Measurements from ENCODE around the gene CHGA.

The CHGA gene

DNA sequence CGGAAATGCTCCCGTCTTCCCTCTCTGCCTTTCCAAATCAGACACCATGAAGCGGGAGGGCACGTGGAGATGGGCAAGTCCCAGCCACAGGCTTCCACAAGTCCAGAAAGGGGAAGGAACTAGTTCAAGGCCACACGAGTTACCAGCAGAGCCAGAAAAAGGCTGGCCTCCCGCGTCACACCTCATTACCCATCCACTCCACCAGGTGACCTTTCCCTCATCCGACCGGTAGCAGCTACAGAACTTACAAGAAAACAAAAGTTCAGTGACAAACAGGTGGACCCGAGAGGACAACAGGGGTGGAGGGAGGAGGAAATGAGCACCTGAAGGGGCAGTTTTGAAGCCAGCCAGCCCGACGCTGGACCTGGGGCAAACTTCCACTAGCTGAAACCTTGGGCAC is 46.9 kb downstream of the CHGA start:
- no peak for FAIRE-seq
- no peak for TF ChIP-seq POLR2A (IDR thresholded peaks at IDR 0.05; ENCODE audit: low read depth, low read length)
- TF ChIP-seq POLR2AphosphoS5 (IDR thresholded peaks at IDR 0.05; ENCODE audit: low read depth, low read length), result no peak
- TF ChIP-seq TAF1 (IDR thresholded peaks at IDR 0.05; ENCODE audit: low read depth, low read length), result no peak
- no peak for TF ChIP-seq PAX5 (IDR thresholded peaks at IDR 0.05; ENCODE audit: insufficient read depth, low read length, severe bottlenecking)
- no peak for TF ChIP-seq POU2F2 (IDR thresholded peaks at IDR 0.05; ENCODE audit: low read depth, low read length)
- no peak for TF ChIP-seq SPI1 (IDR thresholded peaks at IDR 0.05; ENCODE audit: low read depth, low read length)
- DNase-seq (ENCODE audit: insufficient read length, low spot score), result no peak

- DNase-seq (ENCODE audit: insufficient read length, low spot score) (no peak), FAIRE-seq (no peak)
- TF ChIP-seq POU2F2 (IDR thresholded peaks at IDR 0.05; ENCODE audit: low read depth, low read length) (no peak), POLR2A (IDR thresholded peaks at IDR 0.05; ENCODE audit: low read depth, low read length) (no peak), TAF1 (IDR thresholded peaks at IDR 0.05; ENCODE audit: low read depth, low read length) (no peak), SPI1 (IDR thresholded peaks at IDR 0.05; ENCODE audit: low read depth, low read length) (no peak), POLR2AphosphoS5 (IDR thresholded peaks at IDR 0.05; ENCODE audit: low read depth, low read length) (no peak), PAX5 (IDR thresholded peaks at IDR 0.05; ENCODE audit: insufficient read depth, low read length, severe bottlenecking) (no peak)
Measured at GRCh38 chr14:92970271-92970670, 47.3 kb downstream of the CHGA start.

DNA sequence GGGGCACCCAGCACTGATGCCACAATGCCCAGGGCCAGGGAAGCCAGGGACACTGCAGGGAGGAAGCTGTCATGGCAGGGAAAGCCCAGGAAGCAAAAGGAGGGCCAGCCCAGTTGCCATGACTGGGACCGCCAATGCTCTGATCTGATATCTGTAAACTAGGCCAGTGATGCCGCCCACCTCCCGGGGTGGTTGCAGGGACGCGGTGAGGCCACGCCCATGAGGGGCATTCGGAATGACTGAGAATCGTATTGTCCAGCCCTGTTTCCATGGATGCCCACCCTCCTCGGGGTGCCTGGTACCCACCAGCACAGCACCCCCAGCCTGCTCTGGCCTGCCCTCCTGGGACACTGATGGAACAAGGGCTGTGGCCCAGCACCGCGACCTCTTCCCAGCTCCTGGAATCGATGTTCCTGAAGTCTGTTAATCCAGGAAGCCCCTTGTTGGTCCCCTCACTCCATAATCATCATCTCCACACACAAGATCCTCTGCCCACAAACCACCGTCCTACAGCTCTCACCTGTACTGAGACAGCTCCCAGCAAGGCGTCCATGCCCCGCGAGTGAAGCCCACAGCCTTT is 48.7 kb downstream of the CHGA start:
- DNase-seq (ENCODE audit: insufficient read length, low spot score) (no peak), FAIRE-seq (no peak)
- TF ChIP-seq TAF1 (IDR thresholded peaks at IDR 0.05; ENCODE audit: low read depth, low read length) (no peak), POLR2A (IDR thresholded peaks at IDR 0.05; ENCODE audit: low read depth, low read length) (no peak)

DNA sequence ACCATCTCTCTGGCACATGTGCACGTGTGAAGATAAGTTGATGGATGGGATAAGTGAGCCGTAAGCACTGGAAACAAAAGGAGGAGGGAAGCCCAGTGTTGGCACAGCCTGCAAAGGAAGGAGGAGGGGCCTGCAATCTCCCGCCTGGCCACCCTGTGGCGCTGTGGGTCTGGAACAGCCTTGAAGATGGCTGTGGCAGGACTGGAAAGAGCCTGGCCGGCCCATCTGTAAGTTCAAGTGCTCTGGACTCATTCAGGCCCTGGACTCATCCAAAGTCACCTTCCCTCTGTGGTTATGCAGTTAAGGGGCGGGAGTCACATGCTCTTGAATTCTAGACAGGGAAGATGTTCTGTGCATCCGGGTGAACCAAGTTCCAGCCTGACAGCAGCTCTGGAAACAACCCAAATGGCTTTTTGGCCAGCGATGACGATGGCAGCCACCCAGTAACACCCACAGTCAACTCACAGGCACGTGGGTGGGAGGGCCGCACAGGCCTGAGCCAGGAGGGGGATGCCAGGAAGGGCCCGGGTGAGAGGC is 50.4 kb downstream of the CHGA start:
- TF ChIP-seq SPI1 (IDR thresholded peaks at IDR 0.05; ENCODE audit: low read depth, low read length) (no peak), POLR2AphosphoS5 (IDR thresholded peaks at IDR 0.05; ENCODE audit: low read depth, low read length) (no peak), PAX5 (IDR thresholded peaks at IDR 0.05; ENCODE audit: insufficient read depth, low read length, severe bottlenecking) (no peak), TAF1 (IDR thresholded peaks at IDR 0.05; ENCODE audit: low read depth, low read length) (no peak), POU2F2 (IDR thresholded peaks at IDR 0.05; ENCODE audit: low read depth, low read length) (no peak), POLR2A (IDR thresholded peaks at IDR 0.05; ENCODE audit: low read depth, low read length) (no peak)
- no peak for DNase-seq (ENCODE audit: insufficient read length, low spot score)
- no peak for FAIRE-seq

DNA sequence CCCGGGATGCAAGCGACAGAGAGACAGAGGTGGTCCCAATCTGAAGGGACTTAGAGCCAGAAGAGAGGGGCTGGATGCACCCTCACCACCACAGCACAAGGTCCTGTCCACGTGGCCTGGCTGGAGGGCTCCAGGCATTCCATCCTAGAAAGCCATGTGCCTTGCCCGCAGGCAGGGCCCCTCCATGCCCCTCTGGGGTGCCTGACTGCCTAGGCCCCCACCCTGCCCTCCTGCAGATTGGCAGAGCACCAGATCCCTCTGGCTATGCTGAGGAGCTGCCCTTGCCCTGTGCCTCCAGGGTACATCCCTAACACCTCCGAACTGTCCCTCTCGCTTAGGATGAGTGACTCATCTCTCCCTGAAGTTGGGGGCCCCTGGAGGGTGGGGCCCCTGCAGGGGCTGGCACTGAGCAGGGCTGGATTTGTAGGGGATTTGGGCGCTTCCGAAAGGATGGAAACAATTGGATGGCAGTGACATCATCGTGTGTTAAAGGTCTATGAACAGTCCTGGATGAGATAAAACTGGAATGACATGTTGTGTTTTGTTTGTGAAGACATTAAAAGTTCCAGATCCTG is 50.9 kb downstream of the CHGA start:
- no peak for FAIRE-seq
- TF ChIP-seq TAF1 (IDR thresholded peaks at IDR 0.05; ENCODE audit: low read depth, low read length), result no peak
- no peak for TF ChIP-seq SPI1 (IDR thresholded peaks at IDR 0.05; ENCODE audit: low read depth, low read length)
- no peak for TF ChIP-seq POU2F2 (IDR thresholded peaks at IDR 0.05; ENCODE audit: low read depth, low read length)
- TF ChIP-seq POLR2A (IDR thresholded peaks at IDR 0.05; ENCODE audit: low read depth, low read length), result no peak
- TF ChIP-seq POLR2AphosphoS5 (IDR thresholded peaks at IDR 0.05; ENCODE audit: low read depth, low read length), result no peak
- TF ChIP-seq PAX5 (IDR thresholded peaks at IDR 0.05; ENCODE audit: insufficient read depth, low read length, severe bottlenecking), result no peak
- no peak for DNase-seq (ENCODE audit: insufficient read length, low spot score)

DNA sequence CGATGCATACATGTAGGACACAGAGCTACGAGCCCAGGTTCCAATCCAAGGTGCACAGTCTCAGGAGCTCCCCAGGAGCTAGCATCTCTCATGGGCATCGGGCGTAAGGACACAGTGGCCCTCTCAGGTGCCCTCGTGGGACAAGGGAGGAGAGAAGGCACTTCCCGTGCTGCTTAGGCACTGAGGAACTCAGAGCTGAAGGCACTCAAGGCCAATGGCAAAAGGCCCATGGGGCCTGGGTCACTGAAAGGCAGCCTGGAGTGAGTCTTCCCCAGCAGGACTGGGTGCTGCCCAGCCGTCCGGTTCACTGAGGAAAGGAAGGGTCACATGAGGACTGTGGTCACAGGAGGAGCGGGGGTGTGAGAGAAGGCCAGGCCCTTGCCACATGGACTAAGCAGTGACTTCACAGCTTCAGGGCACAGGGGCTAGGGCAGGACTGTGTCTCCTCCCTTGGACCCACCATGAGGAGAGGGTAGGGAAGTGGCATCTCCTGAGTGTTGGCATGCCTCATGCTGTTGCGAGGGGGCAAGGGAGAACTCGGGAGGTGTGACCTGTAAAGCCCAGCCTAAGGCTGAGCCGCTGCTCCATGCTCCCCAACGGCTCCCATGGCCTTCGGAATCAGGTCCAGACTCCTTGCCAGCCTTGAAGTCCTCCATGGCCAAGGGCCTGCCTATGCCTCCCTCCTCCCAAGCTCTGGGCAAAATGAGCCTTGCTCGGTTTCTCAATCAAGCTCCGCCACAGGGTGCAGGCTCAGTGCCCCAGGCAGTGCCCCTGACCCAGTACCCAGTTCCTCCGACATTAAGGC is 51.8 kb downstream of the CHGA start:
- DNase-seq (ENCODE audit: insufficient read length, low spot score) (no peak), FAIRE-seq (no peak)
- TF ChIP-seq SPI1 (IDR thresholded peaks at IDR 0.05; ENCODE audit: low read depth, low read length) (no peak), PAX5 (IDR thresholded peaks at IDR 0.05; ENCODE audit: insufficient read depth, low read length, severe bottlenecking) (no peak), TAF1 (IDR thresholded peaks at IDR 0.05; ENCODE audit: low read depth, low read length) (no peak), POLR2A (IDR thresholded peaks at IDR 0.05; ENCODE audit: low read depth, low read length) (no peak), POLR2AphosphoS5 (IDR thresholded peaks at IDR 0.05; ENCODE audit: low read depth, low read length) (no peak), POU2F2 (IDR thresholded peaks at IDR 0.05; ENCODE audit: low read depth, low read length) (no peak)

DNA sequence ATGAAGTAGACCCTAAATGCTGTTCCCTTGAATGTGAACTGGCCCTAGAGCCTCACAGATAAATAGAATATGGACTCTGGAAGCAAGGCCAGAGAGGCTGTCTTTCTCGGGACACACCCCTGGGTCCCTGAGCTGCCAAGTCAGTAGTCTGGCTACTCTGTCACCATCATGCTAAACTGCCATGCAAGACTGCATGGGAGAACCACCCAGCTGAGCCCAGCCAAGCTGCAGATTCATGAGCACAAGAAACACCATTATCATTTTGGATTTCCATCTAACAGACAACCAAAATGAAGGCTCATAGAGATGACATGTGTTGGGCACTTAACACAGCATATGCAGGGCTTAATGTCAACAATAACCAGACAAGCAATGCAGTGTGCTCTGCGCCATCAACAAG is 53.3 kb downstream of the CHGA start:
- DNase-seq (ENCODE audit: insufficient read length, low spot score), result no peak
- TF ChIP-seq POU2F2 (IDR thresholded peaks at IDR 0.05; ENCODE audit: low read depth, low read length), result no peak
- no peak for TF ChIP-seq SPI1 (IDR thresholded peaks at IDR 0.05; ENCODE audit: low read depth, low read length)
- no peak for TF ChIP-seq POLR2A (IDR thresholded peaks at IDR 0.05; ENCODE audit: low read depth, low read length)
- TF ChIP-seq PAX5 (IDR thresholded peaks at IDR 0.05; ENCODE audit: insufficient read depth, low read length, severe bottlenecking), result no peak
- no peak for TF ChIP-seq TAF1 (IDR thresholded peaks at IDR 0.05; ENCODE audit: low read depth, low read length)
- TF ChIP-seq POLR2AphosphoS5 (IDR thresholded peaks at IDR 0.05; ENCODE audit: low read depth, low read length), result no peak
- no peak for FAIRE-seq

GRCh38 chr14:92978229-92979021 is 55.5 kb downstream of the CHGA start:
- TF ChIP-seq POLR2A (IDR thresholded peaks at IDR 0.05; ENCODE audit: low read depth, low read length) (no peak), SPI1 (IDR thresholded peaks at IDR 0.05; ENCODE audit: low read depth, low read length) (no peak), PAX5 (IDR thresholded peaks at IDR 0.05; ENCODE audit: insufficient read depth, low read length, severe bottlenecking) (no peak), POLR2AphosphoS5 (IDR thresholded peaks at IDR 0.05; ENCODE audit: low read depth, low read length) (no peak), POU2F2 (IDR thresholded peaks at IDR 0.05; ENCODE audit: low read depth, low read length) (no peak), TAF1 (IDR thresholded peaks at IDR 0.05; ENCODE audit: low read depth, low read length) (no peak)
- DNase-seq (ENCODE audit: insufficient read length, low spot score) (no peak), FAIRE-seq (no peak)

GRCh38 chr14:92980866-92981265 is 57.9 kb downstream of the CHGA start:
- DNase-seq (ENCODE audit: insufficient read length, low spot score) (no peak), FAIRE-seq (no peak)
- no peak for TF ChIP-seq POLR2AphosphoS5 (IDR thresholded peaks at IDR 0.05; ENCODE audit: low read depth, low read length)
- TF ChIP-seq POU2F2 (IDR thresholded peaks at IDR 0.05; ENCODE audit: low read depth, low read length), result no peak
- TF ChIP-seq TAF1 (IDR thresholded peaks at IDR 0.05; ENCODE audit: low read depth, low read length), result no peak
- TF ChIP-seq SPI1 (IDR thresholded peaks at IDR 0.05; ENCODE audit: low read depth, low read length), result no peak
- no peak for TF ChIP-seq POLR2A (IDR thresholded peaks at IDR 0.05; ENCODE audit: low read depth, low read length)
